Mesendoderm (in vitro differentiated cells): Measurements from ENCODE around the gene DST.

Experiments used
- DNase-seq: peaks from one replicate; pipeline ENCODE4 v3.0.0; 2013
- H2AK5ac ChIP-seq: 2 replicates; pipeline ENCODE4 v1.6.1; 2013; ENCODE audit warnings: low read length, inconsistent platforms
- H2BK120ac ChIP-seq: 2 replicates; pipeline ENCODE4 v1.6.1; 2013; ENCODE audit warnings: low read depth, mild to moderate bottlenecking, low read length, moderate library complexity, mixed read lengths
- H2BK15ac ChIP-seq: replicated peaks from 2 replicates; pipeline ENCODE4 v1.6.1; 2013; ENCODE audit warnings: low read depth, mild to moderate bottlenecking, moderate library complexity
- H2BK5ac ChIP-seq: 2 replicates; pipeline ENCODE4 v1.6.1; 2013; ENCODE audit warnings: low read length, inconsistent platforms
- H3K18ac ChIP-seq: 2 replicates; pipeline ENCODE4 v1.6.1; 2013; ENCODE audit warnings: mild to moderate bottlenecking, low read length, mixed read lengths
- H3K23ac ChIP-seq: one replicate; pipeline ENCODE4 v1.6.1; 2013; ENCODE audit warnings: low read length
- H3K27ac ChIP-seq: 2 replicates; pipeline ENCODE4 v1.5.1; 2013; ENCODE audit warnings: low read depth, mild to moderate bottlenecking, inconsistent platforms, low read length, moderate library complexity
- H3K27me3 ChIP-seq: 2 replicates; pipeline ENCODE4 v1.6.1; 2013; ENCODE audit warnings: low read length, control low read depth, mild to moderate bottlenecking, inconsistent platforms; ENCODE audit not compliant: insufficient read depth, poor library complexity
- H3K36me3 ChIP-seq: 2 replicates; pipeline ENCODE4 v1.6.1; 2013; ENCODE audit warnings: low read length, inconsistent platforms; ENCODE audit not compliant: control insufficient read depth, insufficient read depth
- H3K4ac ChIP-seq: one replicate; pipeline ENCODE4 v1.6.1; 2013; ENCODE audit warnings: low read depth, mild to moderate bottlenecking, low read length, moderate library complexity
- H3K4me1 ChIP-seq: 2 replicates; pipeline ENCODE4 v1.6.1; 2013; ENCODE audit warnings: low read depth, low read length, inconsistent platforms; ENCODE audit not compliant: control insufficient read depth
- H3K4me2 ChIP-seq: 2 replicates; pipeline ENCODE4 v1.6.1; 2013; ENCODE audit warnings: low read length
- H3K4me3 ChIP-seq: 2 replicates; pipeline ENCODE4 v1.5.1; 2013; ENCODE audit warnings: mild to moderate bottlenecking, low read length
- H3K56ac ChIP-seq: one replicate; pipeline ENCODE4 v1.6.1; 2013; ENCODE audit warnings: low read length
- H3K79me1 ChIP-seq: 2 replicates; pipeline ENCODE4 v1.6.1; 2013; ENCODE audit warnings: low read length, inconsistent platforms
- H3K79me2 ChIP-seq: 2 replicates; pipeline ENCODE4 v1.6.1; 2013; ENCODE audit warnings: mild to moderate bottlenecking, low read length; ENCODE audit not compliant: control insufficient read depth, insufficient read depth
- H3K9ac ChIP-seq: 2 replicates; pipeline ENCODE4 v1.6.1; 2013; ENCODE audit warnings: low read length, inconsistent platforms
- H4K5ac ChIP-seq: one replicate; pipeline ENCODE4 v1.6.1; 2013; ENCODE audit warnings: low read length
- H4K8ac ChIP-seq: one replicate; pipeline ENCODE4 v1.6.1; 2013; ENCODE audit warnings: low read depth, mild to moderate bottlenecking, control low read depth, low read length, moderate library complexity
- WGBS: extraction: QIAGEN DNeasy Blood & Tissue Kit; methylation state at CpG from one replicate; pipeline ENCODE4 v1.1.7; 2013; ENCODE audit warnings: low lambda C conversion rate, missing lambda C conversion rate; ENCODE audit not compliant: insufficient coverage; ENCODE audit errors: extremely low coverage; 5-methylcytosine and 5-hydroxymethylcytosine counted together

Gene DST

DNA sequence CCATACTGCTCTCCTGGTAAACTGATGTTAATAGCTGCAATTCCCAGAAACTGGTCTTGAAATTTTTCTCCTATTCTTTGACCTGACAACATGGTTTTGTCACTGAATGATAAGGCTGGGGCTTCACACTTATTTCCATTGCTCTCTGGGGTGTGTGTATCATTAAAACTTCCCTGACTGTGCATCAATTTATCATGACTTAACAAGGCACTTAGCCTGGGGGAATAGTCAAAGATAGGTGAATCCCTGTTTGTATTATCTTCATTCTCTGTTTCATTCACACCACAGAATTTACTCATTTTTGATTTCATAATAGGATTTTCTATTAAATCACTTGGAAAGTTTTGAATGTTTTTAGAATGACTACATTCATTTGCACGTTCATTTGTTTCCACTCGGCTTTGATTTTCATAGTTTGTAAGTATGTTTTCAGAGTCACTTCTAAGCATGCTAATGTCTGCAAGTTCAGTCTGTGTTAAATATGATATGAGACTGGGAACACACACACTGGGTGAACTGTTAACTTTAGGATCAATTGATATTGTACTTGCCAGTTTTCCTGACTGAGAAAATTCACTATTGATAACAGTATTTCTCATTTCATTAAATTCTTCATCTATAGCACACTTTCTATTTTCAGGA, 35.5 kb downstream of the DST start:
- DNase-seq: no peak
- H2AK5ac ChIP-seq: no peak overlapping the region
- H4K8ac ChIP-seq: no peak overlapping the region
- no peak overlapping the region for H3K4me2 ChIP-seq
- no CpG with 5 or more reads among the region's 2 CpGs for WGBS
- no peaks in the 10 kb centered on the region for H3K36me3 ChIP-seq
- H3K56ac ChIP-seq: no peak overlapping the region
- H3K4me3 ChIP-seq: no peak overlapping the region
- H3K9ac ChIP-seq: no peak overlapping the region
- no peak overlapping the region for H2BK5ac ChIP-seq
- H2BK120ac ChIP-seq: no peak overlapping the region
- no peak overlapping the region for H3K18ac ChIP-seq
- no peaks in the 10 kb centered on the region for H3K79me2 ChIP-seq
- H3K4me1 ChIP-seq: no peaks in the 10 kb centered on the region
- no peak overlapping the region for H3K23ac ChIP-seq
- no peak overlapping the region for H3K4ac ChIP-seq
- no peak overlapping the region for H2BK15ac ChIP-seq
- H3K27ac ChIP-seq: no peak overlapping the region
- H4K5ac ChIP-seq: no peak overlapping the region
- H3K79me1 ChIP-seq: no peaks in the 10 kb centered on the region
- H3K27me3 ChIP-seq: no peaks in the 10 kb centered on the region

DNA sequence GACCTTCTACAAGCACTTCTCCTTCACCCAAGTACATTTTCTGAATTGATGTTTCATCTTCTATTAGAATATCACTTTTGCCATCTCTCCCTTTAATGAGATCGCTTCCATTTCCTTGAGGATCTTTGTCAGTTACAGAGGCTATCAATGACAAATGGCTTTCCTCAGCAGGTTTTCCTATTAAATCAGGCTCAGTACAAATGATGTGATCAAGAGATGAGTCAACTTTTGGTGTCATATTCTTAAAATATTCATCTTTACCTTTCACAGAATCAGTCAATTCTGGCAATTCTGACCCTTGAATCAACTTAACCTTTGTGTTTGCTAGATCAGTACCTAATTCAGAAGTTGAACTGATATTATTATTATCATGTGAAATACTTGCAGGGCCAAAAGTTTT, 37.3 kb downstream of the DST start:
- H3K79me2 ChIP-seq: no peaks in the 10 kb centered on the region
- no peak overlapping the region for H3K18ac ChIP-seq
- no peak overlapping the region for H3K4ac ChIP-seq
- H3K4me3 ChIP-seq: no peak overlapping the region
- H3K27me3 ChIP-seq: no peaks in the 10 kb centered on the region
- H2BK5ac ChIP-seq: no peak overlapping the region
- WGBS: no CpG with 5 or more reads among the region's 1 CpG
- H3K36me3 ChIP-seq: no peaks in the 10 kb centered on the region
- no peak overlapping the region for H3K56ac ChIP-seq
- no peaks in the 10 kb centered on the region for H3K79me1 ChIP-seq
- DNase-seq: no peak
- no peak overlapping the region for H3K4me2 ChIP-seq
- no peak overlapping the region for H3K9ac ChIP-seq
- no peak overlapping the region for H3K23ac ChIP-seq
- H4K8ac ChIP-seq: no peak overlapping the region
- H2AK5ac ChIP-seq: no peak overlapping the region
- no peak overlapping the region for H4K5ac ChIP-seq
- H2BK15ac ChIP-seq: no peak overlapping the region
- H3K27ac ChIP-seq: no peak overlapping the region
- H2BK120ac ChIP-seq: no peak overlapping the region
- no peaks in the 10 kb centered on the region for H3K4me1 ChIP-seq

DNA sequence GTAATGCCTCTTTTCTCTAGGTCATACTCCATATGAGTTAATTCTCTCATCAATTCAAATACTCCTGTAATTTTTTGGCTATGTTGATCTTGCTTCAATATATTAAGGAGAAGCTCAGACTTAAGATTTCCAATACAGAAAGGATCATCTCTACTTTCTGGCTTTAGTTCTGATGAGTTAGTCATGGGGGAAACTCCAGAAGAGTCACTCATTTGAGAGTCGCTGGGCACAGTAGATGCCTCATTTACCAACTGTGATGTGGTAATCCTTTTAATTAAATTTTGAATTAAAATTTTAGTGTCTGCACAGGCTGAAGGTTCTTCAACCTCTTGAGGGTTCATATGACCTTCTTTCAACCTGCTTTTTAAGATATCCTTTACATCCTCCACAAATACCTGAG, 38.5 kb downstream of the DST start:
- Histone ChIP-seq H2BK15ac (no peak overlapping the region), H3K9ac (no peak overlapping the region), H3K27me3 (no peaks in the 10 kb centered on the region), H2AK5ac (no peak overlapping the region), H3K56ac (no peak overlapping the region), H4K5ac (no peak overlapping the region), H3K4ac (no peak overlapping the region), H3K79me1 (no peaks in the 10 kb centered on the region), H4K8ac (no peak overlapping the region), H2BK5ac (no peak overlapping the region), H2BK120ac (no peak overlapping the region), H3K27ac (no peak overlapping the region), H3K36me3 (no peaks in the 10 kb centered on the region), H3K4me2 (no peak overlapping the region), H3K79me2 (no peaks in the 10 kb centered on the region), H3K18ac (no peak overlapping the region), H3K23ac (no peak overlapping the region), H3K4me1 (no peaks in the 10 kb centered on the region), H3K4me3 (no peak overlapping the region)
- WGBS: no CpG with 5 or more reads among the region's 1 CpG
- DNase-seq: no peak

DNA sequence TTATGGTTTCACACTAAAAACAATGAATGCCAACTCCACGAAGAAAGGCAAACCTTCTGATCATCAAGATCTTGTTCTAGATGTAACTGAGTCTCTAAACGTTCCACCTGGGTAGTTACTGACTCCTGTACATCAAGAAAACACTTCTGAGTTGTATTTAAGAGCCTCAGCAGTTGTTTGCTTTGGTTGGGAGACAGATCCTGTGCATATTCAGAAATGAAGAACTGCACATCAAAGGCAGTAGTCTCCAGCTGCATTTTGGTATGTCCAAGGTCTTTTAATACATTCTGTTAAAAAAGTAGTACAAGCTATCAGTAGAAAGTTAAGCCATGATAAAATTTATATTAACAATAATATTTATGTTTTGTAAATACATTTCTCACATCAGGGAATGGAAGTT, 41.3 kb downstream of the DST start:
- H3K27ac ChIP-seq: no peak overlapping the region
- peaks cover 4% of the 10 kb centered on the region for H3K36me3 ChIP-seq
- H3K79me1 ChIP-seq: no peaks in the 10 kb centered on the region
- H2BK120ac ChIP-seq: no peak overlapping the region
- H2BK15ac ChIP-seq: no peak overlapping the region
- no CpG with 5 or more reads among the region's 2 CpGs for WGBS
- H3K4me2 ChIP-seq: no peak overlapping the region
- H3K27me3 ChIP-seq: no peaks in the 10 kb centered on the region
- H3K18ac ChIP-seq: no peak overlapping the region
- H2BK5ac ChIP-seq: no peak overlapping the region
- no peak overlapping the region for H3K56ac ChIP-seq
- DNase-seq: no peak
- H3K4me1 ChIP-seq: no peaks in the 10 kb centered on the region
- H4K8ac ChIP-seq: no peak overlapping the region
- H4K5ac ChIP-seq: no peak overlapping the region
- H3K4me3 ChIP-seq: no peak overlapping the region
- no peak overlapping the region for H2AK5ac ChIP-seq
- no peak overlapping the region for H3K9ac ChIP-seq
- no peak overlapping the region for H3K23ac ChIP-seq
- H3K79me2 ChIP-seq: no peaks in the 10 kb centered on the region
- H3K4ac ChIP-seq: no peak overlapping the region

DNA sequence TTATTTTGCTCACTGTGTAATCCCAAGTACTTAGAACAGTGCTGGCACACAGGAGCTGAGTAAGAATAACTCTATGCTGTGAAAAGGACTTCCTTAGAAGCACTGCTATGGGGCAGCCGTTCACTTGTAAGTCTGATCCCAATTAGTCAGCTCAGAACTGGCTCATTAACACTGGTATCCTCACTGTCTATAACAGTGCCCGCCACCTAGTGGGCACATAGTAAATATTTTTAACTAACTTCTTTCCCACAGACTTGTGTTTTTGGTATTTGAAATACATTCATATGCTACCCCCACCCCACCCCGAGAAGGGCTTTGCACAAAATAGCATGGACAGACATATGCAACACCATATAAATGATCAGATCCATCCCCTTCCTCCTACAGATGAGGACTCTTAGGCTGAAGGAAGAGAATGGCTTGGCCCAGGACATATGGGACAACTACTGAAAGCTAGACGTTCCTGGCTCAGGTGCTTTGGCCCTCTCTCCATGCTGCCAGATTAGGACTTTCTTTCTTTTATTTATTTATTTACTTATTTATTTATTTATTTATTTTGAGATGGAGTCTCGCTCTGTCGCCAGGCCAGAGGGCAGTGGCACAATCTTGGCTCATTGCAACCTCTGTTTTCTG, 47.1 kb downstream of the DST start:
- Histone ChIP-seq H2BK15ac (no peak overlapping the region), H2BK120ac (no peak overlapping the region), H3K4me1 (no peaks in the 10 kb centered on the region), H2BK5ac (no peak overlapping the region), H3K9ac (no peak overlapping the region), H3K23ac (no peak overlapping the region), H4K8ac (no peak overlapping the region), H3K36me3 (peaks cover 7% of the 10 kb centered on the region), H3K56ac (no peak overlapping the region), H3K18ac (no peak overlapping the region), H3K27me3 (no peaks in the 10 kb centered on the region), H3K4me3 (no peak overlapping the region), H3K27ac (no peak overlapping the region), H2AK5ac (no peak overlapping the region), H3K4me2 (no peak overlapping the region), H3K79me2 (no peaks in the 10 kb centered on the region), H3K79me1 (no peaks in the 10 kb centered on the region), H4K5ac (no peak overlapping the region), H3K4ac (no peak overlapping the region)
- no CpG with 5 or more reads among the region's 6 CpGs for WGBS
- DNase-seq: peak; percentile 48

DNA sequence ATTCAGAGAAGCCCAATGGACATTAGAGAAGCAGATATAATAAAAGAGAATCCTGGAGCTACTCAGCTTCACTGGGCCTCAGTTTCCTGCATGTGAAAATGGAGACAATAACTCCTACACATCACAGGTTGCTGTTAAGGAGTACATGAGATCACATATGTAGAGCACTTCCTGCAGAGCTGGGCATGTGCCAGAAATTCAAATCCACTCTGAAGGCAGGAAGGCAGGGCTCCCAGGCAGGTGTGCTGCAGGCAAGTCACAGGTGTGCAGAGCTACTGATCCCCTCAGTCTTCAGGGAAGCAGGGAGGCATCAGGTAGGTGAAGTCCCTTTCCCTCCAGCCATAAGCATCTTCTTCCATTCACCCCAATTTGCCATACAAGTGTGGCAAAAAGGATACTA, 48.0 kb downstream of the DST start:
- H3K56ac ChIP-seq: no peak overlapping the region
- no peak overlapping the region for H3K9ac ChIP-seq
- no peak overlapping the region for H2BK15ac ChIP-seq
- no peak overlapping the region for H4K5ac ChIP-seq
- no peak overlapping the region for H3K18ac ChIP-seq
- H3K4me3 ChIP-seq: no peak overlapping the region
- H2BK5ac ChIP-seq: no peak overlapping the region
- no peak overlapping the region for H3K23ac ChIP-seq
- no peaks in the 10 kb centered on the region for H3K27me3 ChIP-seq
- H3K4ac ChIP-seq: no peak overlapping the region
- H2AK5ac ChIP-seq: no peak overlapping the region
- H3K4me1 ChIP-seq: no peaks in the 10 kb centered on the region
- DNase-seq: no peak
- H3K79me1 ChIP-seq: no peaks in the 10 kb centered on the region
- H3K79me2 ChIP-seq: no peaks in the 10 kb centered on the region
- H3K27ac ChIP-seq: no peak overlapping the region
- no peak overlapping the region for H4K8ac ChIP-seq
- H3K36me3 ChIP-seq: peaks cover 7% of the 10 kb centered on the region
- no peak overlapping the region for H2BK120ac ChIP-seq
- H3K4me2 ChIP-seq: no peak overlapping the region
